H1 (cell line): ENCODE measurements around the gene RAB3D.
"Not testable (repeated sequence)": the region's sequence is repeated elsewhere in the genome, so short reads cannot be mapped to it uniquely, and the experiment has no call there.

Source experiments
- EZH2 ChIP-seq: fragments of 200-600 bp; sonication (generic); IDR thresholded peaks from 2 replicates; pipeline ENCODE4 v1.7.1; 2012; ENCODE audit warnings: low read depth, mild to moderate bottlenecking, moderate library complexity, low read length, inconsistent platforms; ENCODE audit not compliant: severe bottlenecking
- POLR2A ChIP-seq, 2 experiments: IDR thresholded peaks; 1 replicate in 1 of 2; 2 replicates in 1 of 2; pipeline ENCODE4 v1.6.1; 2011; ENCODE audit warnings: low read depth in 2 of 2, low read length in 2 of 2, mild to moderate bottlenecking in 2 of 2; ENCODE audit errors: control extremely low read depth in 1 of 2
- TF ChIP-seq, protein P1 (sequence below): IDR thresholded peaks from 2 replicates; pipeline ENCODE4 v1.6.1; 2011; ENCODE audit warnings: low read depth, mild to moderate bottlenecking, low read length; ENCODE audit not compliant: insufficient read depth
- TF ChIP-seq, protein P2 (sequence below), 3 experiments: IDR thresholded peaks; 1 replicate in 2 of 3; 2 replicates in 1 of 3; pipeline versions ENCODE4 v1.5.1 to v1.6.1; 2011; ENCODE audit warnings: low read length in 3 of 3, mild to moderate bottlenecking in 3 of 3, inconsistent platforms in 2 of 3, low read depth in 1 of 3, moderate library complexity in 1 of 3; ENCODE audit not compliant: insufficient read depth in 1 of 3; ENCODE audit errors: control extremely low read depth in 1 of 3

DNA sequence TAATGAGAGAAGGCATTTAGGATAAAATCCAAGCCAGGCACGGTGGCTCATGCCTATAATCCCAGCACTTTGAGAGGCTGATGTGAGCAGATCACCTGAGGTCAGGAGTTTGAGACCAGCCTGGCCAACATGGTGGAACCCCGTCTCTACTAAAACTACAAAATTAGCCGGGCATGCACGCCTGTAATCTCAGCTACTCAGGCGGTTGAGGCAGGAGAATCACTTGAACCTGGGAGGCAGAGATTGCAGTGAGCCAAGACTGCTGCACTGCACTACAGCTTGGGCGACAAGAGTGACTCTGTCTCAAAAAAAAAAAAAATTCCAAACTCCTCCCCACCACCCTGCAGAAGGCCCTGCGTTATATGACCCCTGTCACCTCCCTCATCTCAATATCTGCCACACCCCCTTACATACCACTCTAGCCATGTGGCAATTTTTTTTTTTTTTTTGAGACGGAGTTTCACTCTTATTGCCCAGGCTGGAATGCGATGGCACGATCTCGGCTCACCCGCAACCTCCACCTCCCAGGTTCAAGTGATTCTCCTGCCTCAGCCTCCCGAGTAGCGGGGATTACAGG is 39.9 kb upstream of the RAB3D start:
- TF ChIP-seq, protein P1, sequence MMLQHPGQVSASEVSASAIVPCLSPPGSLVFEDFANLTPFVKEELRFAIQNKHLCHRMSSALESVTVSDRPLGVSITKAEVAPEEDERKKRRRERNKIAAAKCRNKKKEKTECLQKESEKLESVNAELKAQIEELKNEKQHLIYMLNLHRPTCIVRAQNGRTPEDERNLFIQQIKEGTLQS: not testable (repeated sequence)
- not testable (repeated sequence) for TF ChIP-seq POLR2A (IDR thresholded peaks at IDR 0.05; ENCODE audit: control extremely low read depth in 1 of 2, low read depth in 2 of 2, low read length in 2 of 2); EZH2
- TF ChIP-seq, protein P2, sequence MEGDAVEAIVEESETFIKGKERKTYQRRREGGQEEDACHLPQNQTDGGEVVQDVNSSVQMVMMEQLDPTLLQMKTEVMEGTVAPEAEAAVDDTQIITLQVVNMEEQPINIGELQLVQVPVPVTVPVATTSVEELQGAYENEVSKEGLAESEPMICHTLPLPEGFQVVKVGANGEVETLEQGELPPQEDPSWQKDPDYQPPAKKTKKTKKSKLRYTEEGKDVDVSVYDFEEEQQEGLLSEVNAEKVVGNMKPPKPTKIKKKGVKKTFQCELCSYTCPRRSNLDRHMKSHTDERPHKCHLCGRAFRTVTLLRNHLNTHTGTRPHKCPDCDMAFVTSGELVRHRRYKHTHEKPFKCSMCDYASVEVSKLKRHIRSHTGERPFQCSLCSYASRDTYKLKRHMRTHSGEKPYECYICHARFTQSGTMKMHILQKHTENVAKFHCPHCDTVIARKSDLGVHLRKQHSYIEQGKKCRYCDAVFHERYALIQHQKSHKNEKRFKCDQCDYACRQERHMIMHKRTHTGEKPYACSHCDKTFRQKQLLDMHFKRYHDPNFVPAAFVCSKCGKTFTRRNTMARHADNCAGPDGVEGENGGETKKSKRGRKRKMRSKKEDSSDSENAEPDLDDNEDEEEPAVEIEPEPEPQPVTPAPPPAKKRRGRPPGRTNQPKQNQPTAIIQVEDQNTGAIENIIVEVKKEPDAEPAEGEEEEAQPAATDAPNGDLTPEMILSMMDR (IDR thresholded peaks at IDR 0.05; ENCODE audit: control extremely low read depth in 1 of 3, insufficient read depth in 1 of 3, low read depth in 1 of 3, low read length in 3 of 3): not testable (repeated sequence)
